IPS-NIHi7 (cell line): Measurements from ENCODE around the gene RPUSD1.

Experiments
- DNase-seq: peaks from one replicate; pipeline ENCODE4 v3.0.0; 2012; ENCODE audit warnings: mixed read lengths; ENCODE audit errors: extremely low spot score

The RPUSD1 gene

GRCh38 chr16:799111-799947 lies 11.1 kb upstream of the RPUSD1 start:
- no peak for DNase-seq

GRCh38 chr16:798666-799065 lies 10.5 kb upstream of the RPUSD1 start:
- DNase-seq, result no peak

GRCh38 chr16:797686-798085 lies 9.5 kb upstream of the RPUSD1 start:
- DNase-seq, result no peak

GRCh38 chr16:797120-797420 lies 8.9 kb upstream of the RPUSD1 start:
- peak; percentile 76 for DNase-seq

GRCh38 chr16:796296-797119 lies 8.3 kb upstream of the RPUSD1 start:
- DNase-seq, result no peak

- DNase-seq, result no peak
These were observed 7.5 kb upstream of the RPUSD1 start for GRCh38 chr16:795580-796229.

DNA sequence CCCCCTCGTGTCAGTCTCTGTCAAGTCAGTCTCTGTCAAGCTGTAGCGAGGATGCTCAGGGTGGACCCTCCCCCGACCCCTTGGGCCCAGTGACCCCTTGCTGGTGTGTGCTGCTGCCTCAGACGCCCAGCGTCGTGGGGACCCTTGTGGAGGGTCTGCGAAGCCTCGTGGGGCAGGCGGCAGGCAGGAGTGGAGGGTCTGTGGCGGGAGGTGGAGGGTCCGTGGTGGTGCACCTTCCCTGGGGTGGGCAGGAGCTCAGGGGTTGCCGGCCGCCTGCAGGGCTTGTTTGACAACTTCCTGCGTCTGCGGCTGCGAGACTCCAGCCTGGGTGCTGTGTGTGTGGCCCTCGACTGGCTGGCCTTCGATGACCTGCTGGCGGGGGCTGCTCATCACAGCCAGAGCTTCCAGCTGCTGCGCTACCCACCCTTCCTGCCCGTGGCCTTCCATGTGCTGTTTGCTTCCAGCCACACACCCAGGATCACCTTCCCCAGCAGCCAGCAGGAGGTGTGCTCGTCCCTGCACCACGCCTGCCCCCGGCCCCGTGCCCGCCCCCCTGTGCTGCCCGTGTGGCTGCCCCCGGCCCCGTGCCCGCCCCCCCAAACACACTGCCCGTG lies 6.8 kb upstream of the RPUSD1 start:
- DNase-seq, result no peak

GRCh38 chr16:794091-794822 lies 6.1 kb upstream of the RPUSD1 start:
- no peak for DNase-seq

- DNase-seq, result no peak
These were observed 5.2 kb upstream of the RPUSD1 start for GRCh38 chr16:793414-793813.

DNA sequence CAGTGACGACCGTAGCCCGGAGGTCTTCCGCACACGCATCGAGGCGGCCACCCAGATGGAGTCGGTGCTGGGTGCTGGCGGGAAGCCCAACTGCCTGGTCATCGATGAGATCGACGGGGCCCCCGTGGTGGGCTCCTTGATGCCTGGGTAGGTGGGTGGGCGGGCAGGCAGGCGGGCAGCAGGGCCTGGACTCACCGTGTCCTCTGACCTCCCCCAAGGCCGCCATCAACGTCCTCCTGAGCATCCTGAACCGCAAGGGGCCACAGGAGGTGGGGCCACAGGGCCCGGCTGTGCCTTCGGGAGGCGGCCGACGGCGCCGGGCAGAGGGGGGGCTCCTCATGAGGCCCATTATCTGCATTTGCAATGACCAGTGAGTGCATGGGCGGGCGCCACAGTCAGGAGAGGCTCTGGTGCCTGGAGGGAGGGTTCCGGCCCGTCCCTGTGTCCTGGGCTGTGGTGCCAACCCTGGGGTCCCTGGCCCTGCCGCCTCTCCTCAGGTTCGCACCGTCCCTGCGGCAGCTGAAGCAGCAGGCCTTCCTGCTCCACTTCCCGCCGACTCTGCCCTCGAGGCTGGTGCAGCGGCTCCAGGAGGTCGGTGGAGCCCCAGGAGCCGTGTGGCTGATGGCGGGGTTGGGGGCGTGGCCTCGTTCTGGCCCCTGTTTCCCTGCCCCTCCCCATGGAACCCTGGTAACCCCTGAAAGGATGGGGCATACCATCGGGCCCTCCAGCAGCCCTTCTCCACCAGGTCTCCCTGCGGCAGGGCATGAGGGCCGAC lies 4.2 kb upstream of the RPUSD1 start:
- no peak for DNase-seq

DNA sequence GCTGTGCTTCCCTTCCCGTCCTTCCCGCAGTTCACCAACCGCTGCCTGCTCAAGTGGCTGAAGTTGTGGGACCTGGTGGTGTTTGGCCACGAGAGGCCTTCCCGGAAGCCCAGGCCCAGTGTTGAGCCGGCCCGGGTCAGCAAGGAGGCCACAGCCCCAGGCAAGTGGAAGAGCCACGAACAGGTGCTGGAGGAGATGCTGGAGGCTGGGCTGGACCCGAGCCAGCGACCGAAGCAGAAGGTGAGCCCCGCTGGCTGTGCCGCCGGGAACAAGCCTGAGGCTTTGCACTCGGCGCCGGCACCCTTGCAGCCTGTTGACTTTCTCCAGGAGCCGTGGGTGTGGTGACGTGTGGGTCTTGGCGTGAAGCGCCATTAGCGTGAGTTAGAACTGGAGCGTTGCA lies 3.0 kb upstream of the RPUSD1 start:
- DNase-seq, result no peak

GRCh38 chr16:790086-790485 lies 1.9 kb upstream of the RPUSD1 start:
- DNase-seq, result no peak

DNA sequence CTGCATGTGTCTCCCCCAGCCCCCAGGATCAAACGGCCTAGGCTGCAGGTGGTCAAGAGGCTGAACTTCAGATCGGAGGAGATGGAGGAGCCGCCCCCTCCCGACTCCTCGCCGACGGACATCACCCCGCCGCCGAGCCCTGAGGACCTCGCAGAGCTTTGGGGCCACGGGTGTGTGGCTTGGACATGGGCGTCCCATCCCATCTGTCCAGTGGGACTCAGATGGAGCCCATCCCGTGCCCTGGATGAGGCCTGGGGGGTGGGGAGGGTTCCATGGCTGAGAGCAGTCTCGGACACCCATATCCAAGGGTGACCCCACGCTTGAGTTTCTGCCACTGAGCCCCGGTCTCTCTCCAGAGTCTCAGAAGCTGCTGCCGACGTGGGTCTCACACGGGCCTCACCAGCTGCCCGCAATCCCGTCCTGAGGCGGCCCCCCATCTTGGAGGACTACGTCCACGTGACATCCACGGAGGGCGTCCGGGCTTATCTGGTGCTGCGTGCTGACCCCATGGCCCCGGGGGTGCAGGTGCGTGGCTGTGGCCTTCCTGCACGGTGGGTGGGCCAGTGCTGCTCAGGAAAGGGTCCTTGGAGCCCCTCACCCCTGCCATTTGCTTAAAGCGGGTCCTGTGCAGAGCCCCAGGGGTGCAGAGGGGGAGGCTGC lies 1.1 kb upstream of the RPUSD1 start:
- DNase-seq, result no peak

GRCh38 chr16:788399-789126 lies 382 bp upstream of the RPUSD1 start, which contains the start of gene CHTF18:
CHTF18 (plus strand) TSS chr16:788620; CDS start chr16:788685, 65 bp downstream.
- peak; percentile 100 for DNase-seq

GRCh38 chr16:787321-787966 lies 737 bp downstream of the RPUSD1 start:
- no peak for DNase-seq

DNA sequence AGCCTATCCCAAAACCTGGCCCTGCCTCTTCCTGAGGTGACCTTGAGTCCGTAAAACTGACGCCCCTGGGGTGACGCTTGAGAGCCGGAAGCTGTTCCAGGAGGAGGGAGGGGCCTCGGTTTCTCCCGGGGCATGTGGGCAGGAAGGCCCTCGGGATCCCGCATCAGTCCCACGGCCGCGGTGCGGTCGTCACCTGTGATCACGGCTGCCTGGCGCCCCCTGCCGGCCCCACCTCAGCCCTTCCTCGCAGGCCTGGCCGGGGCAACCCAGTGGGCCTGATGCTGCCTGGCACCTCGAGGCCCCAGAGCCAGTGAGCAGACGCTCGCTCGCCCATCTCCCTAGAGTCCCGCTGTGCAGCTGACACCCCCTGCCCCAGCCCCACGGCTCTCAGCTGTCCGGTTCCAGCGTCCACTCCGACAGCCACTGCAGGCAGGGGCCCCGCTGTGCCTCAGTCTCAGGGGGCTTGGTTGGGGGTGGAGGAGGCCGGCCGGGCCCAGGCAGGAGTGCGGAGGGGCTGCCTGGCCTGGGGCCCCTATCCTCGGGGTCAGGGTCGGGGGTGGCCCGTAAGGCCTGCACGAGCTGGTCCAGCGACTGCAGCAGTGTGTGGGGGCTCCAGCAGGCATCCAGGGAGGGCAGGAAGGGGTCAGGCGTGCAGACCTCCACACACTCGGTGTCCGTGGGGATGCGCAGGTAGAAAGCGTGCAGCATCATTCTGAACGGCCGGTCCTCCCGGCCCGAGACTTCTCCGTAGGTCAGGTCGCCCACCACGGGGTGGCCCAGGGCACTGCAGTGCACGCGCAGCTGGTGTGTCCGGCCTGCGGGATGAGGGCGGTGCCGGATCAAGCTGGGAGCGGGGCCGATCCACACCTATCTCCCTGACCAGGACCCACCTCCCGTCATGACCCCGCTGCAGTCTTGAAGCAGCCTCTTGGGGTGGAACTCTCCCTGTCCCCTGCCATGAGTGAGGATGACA lies 2.3 kb downstream of the RPUSD1 start:
- DNase-seq, result peak; percentile 89

- no peak for DNase-seq
These were observed 3.8 kb downstream of the RPUSD1 start for GRCh38 chr16:784431-784830.
